OCI-LY1 (cell line): Measurements from ENCODE around the gene CELF4.

Experiments
- H2AFZ ChIP-seq: fragments of 200-600 bp; sonication (generic), shearing (Covaris generic); 2 replicates; pipeline ENCODE4 v1.6.0; 2014; ENCODE audit warnings: antibody characterized with exemption, mild to moderate bottlenecking, low read length
- H3F3A ChIP-seq: fragments of 200-600 bp; sonication (generic), shearing (Covaris generic); 2 replicates; pipeline ENCODE4 v1.6.0; 2014; ENCODE audit warnings: mild to moderate bottlenecking, antibody characterized with exemption, low read length, moderate library complexity; ENCODE audit not compliant: insufficient read depth
- H3K27ac ChIP-seq: fragments of 200-600 bp; sonication (generic); 2 replicates; pipeline ENCODE4 v1.5.1; 2014; ENCODE audit warnings: low read length, mixed run types, mild to moderate bottlenecking, low read depth; ENCODE audit not compliant: poor library complexity, severe bottlenecking
- H3K27me3 ChIP-seq: fragments of 200-600 bp; sonication (generic); 2 replicates; pipeline ENCODE4 v1.6.0; 2014; ENCODE audit warnings: antibody characterized with exemption, mild to moderate bottlenecking, low read length, moderate library complexity; ENCODE audit not compliant: insufficient read depth
- H3K36me3 ChIP-seq: fragments of 200-600 bp; sonication (generic); 2 replicates; pipeline ENCODE4 v1.6.1; 2014; ENCODE audit warnings: mild to moderate bottlenecking, antibody characterized with exemption, low read length, moderate library complexity, mixed read lengths; ENCODE audit not compliant: insufficient read depth
- H3K4me1 ChIP-seq: fragments of 200-600 bp; sonication (generic); 2 replicates; pipeline ENCODE4 v1.5.1; 2014; ENCODE audit warnings: mild to moderate bottlenecking, low read length, moderate library complexity; ENCODE audit not compliant: insufficient read depth, severe bottlenecking
- H3K4me2 ChIP-seq: fragments of 200-600 bp; sonication (generic), shearing (Covaris generic); 2 replicates; pipeline ENCODE4 v1.6.1; 2014; ENCODE audit warnings: low read length
- H3K4me3 ChIP-seq: fragments of 200-600 bp; sonication (generic); 2 replicates; pipeline ENCODE4 v1.5.1; 2014; ENCODE audit warnings: low read length, low read depth, mild to moderate bottlenecking, mixed read lengths; ENCODE audit not compliant: poor library complexity, severe bottlenecking
- H3K79me2 ChIP-seq: fragments of 200-600 bp; shearing (Covaris generic); 2 replicates; pipeline ENCODE4 v1.6.1; 2016; ENCODE audit warnings: mixed run types, low read length, mixed read lengths; ENCODE audit not compliant: insufficient read depth
- H3K9ac ChIP-seq: fragments of 200-600 bp; sonication (generic), shearing (Covaris generic); 2 replicates; pipeline ENCODE4 v1.6.1; 2014; ENCODE audit warnings: mild to moderate bottlenecking, low read length, mixed read lengths
- H3K9me2 ChIP-seq: fragments of 200-600 bp; sonication (generic), shearing (Covaris generic); 2 replicates; pipeline ENCODE4 v1.6.1; 2014; ENCODE audit warnings: low read depth, mild to moderate bottlenecking, low read length, mixed read lengths
- H3K9me3 ChIP-seq: fragments of 200-600 bp; shearing (Covaris generic); 2 replicates; pipeline ENCODE4 v1.6.1; 2014; ENCODE audit warnings: low read length, mixed read lengths
- H4K20me1 ChIP-seq: fragments of 200-600 bp; sonication (generic), shearing (Covaris generic); 2 replicates; pipeline ENCODE4 v1.6.0; 2016; ENCODE audit warnings: mild to moderate bottlenecking, low read length; ENCODE audit not compliant: insufficient read depth
- CTCF ChIP-seq: fragments of 200-600 bp; sonication (generic), shearing (Covaris generic); IDR thresholded peaks from 2 replicates; pipeline ENCODE4 v1.5.1; 2017; ENCODE audit warnings: mild to moderate bottlenecking, antibody characterized with exemption, low read length, moderate library complexity, mixed read lengths
- EZH2 ChIP-seq: fragments of 200-600 bp; sonication (generic), shearing (Covaris generic); IDR thresholded peaks from 2 replicates; pipeline ENCODE4 v1.8.0; 2017; ENCODE audit warnings: borderline replicate concordance, mixed run types, mild to moderate bottlenecking, antibody characterized with exemption, low read length, moderate library complexity, mixed read lengths

CELF4 gene

DNA sequence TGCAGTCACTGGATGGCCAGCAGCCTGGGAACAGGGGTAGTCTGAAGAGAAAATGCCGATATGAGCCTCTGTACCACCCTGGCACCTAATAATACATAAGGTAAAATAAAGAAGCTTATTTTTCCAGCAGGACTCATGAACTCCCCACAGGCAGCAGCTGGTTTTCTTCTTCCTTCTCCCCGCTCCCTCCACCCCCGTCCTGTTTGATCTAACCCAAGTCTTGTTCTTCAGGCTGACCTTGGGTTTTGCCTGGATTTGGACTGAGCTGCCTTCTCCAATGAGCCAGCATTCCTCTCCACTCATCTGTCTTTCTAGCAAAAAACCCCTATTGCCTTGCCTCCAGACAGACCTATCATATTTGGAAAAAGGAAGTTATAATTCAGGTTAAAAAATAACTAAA, 111.8 kb downstream of the CELF4 start:
- H3K4me1 ChIP-seq, result no peaks in the 10 kb centered on the region
- H3K9me3 ChIP-seq, result no peaks in the 10 kb centered on the region
- no peaks in the 10 kb centered on the region for H4K20me1 ChIP-seq
- H3K4me2 ChIP-seq, result no peak overlapping the region
- TF ChIP-seq EZH2 (no peak), CTCF (no peak)
- no peaks in the 10 kb centered on the region for H3F3A ChIP-seq
- H3K9me2 ChIP-seq, result no peaks in the 10 kb centered on the region
- no peak overlapping the region for H3K27ac ChIP-seq
- H3K36me3 ChIP-seq, result no peaks in the 10 kb centered on the region
- H3K27me3 ChIP-seq, result no peaks in the 10 kb centered on the region
- no peaks in the 10 kb centered on the region for H3K79me2 ChIP-seq
- no peak overlapping the region for H3K4me3 ChIP-seq
- H3K9ac ChIP-seq, result no peak overlapping the region
- H2AFZ ChIP-seq, result no peak overlapping the region

DNA sequence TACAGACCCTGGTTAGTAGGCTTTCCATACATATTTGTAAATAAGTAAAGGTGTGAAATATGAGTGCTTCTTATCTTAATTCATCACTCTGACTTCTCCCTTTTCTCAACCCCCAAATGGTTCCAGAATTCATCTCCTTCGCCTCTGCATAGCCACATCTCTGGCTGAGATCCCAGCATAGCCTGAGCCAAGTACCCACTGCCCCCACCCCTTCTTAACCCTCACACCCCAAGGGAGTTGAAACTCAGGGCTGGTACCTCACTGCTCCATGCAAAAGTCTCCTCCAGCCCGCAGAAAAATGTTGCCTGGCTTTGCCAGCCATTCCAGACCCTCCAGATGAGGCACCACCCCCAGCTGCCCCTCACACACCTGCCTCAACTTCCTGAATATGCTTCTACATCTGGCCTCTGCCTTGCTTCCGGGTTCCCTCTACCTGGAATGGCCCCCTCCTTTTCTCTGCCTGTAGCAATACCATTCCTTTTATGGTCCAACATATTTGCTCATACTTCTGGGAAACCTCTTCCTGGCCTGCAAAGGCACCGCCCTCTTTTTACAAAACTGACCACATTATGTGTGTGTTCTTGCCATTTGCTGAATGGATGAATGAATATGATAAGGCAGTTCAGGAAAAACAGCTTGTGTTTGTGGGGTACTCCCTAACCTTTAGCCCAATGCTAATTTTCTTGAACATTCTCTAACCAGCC, 112.8 kb downstream of the CELF4 start:
- no peaks in the 10 kb centered on the region for H3K9me3 ChIP-seq
- no peaks in the 10 kb centered on the region for H4K20me1 ChIP-seq
- H3K9ac ChIP-seq, result no peak overlapping the region
- H3K27me3 ChIP-seq, result no peaks in the 10 kb centered on the region
- no peak overlapping the region for H2AFZ ChIP-seq
- H3K27ac ChIP-seq, result no peak overlapping the region
- TF ChIP-seq EZH2 (no peak), CTCF (no peak)
- H3K4me3 ChIP-seq, result no peak overlapping the region
- H3K9me2 ChIP-seq, result no peaks in the 10 kb centered on the region
- no peak overlapping the region for H3K4me2 ChIP-seq
- H3K4me1 ChIP-seq, result no peaks in the 10 kb centered on the region
- H3K79me2 ChIP-seq, result no peaks in the 10 kb centered on the region
- H3K36me3 ChIP-seq, result no peaks in the 10 kb centered on the region
- H3F3A ChIP-seq, result no peaks in the 10 kb centered on the region

GRCh38 chr18:37452015-37452414, 113.6 kb downstream of the CELF4 start:
- Histone ChIP-seq H3F3A (no peaks in the 10 kb centered on the region), H3K9me2 (no peaks in the 10 kb centered on the region), H3K4me3 (no peak overlapping the region), H3K27ac (no peak overlapping the region), H3K27me3 (no peaks in the 10 kb centered on the region), H3K4me1 (no peaks in the 10 kb centered on the region), H3K36me3 (no peaks in the 10 kb centered on the region), H4K20me1 (no peaks in the 10 kb centered on the region), H3K79me2 (no peaks in the 10 kb centered on the region), H3K4me2 (no peak overlapping the region), H3K9ac (no peak overlapping the region), H2AFZ (no peak overlapping the region), H3K9me3 (no peaks in the 10 kb centered on the region)
- TF ChIP-seq CTCF, result no peak
- no peak for TF ChIP-seq EZH2
